BLaER1 treated with 17β-estradiol and CSF1 and Interleukin-3, amounts not matched to agents 10 nM and 100 nM (cell line): ENCODE data around the gene MPRIP.
A peak's percentile ranks its signal among the peaks of the same experiment; 100 is the strongest.
"Not testable (repeated sequence)": the region's sequence is repeated elsewhere in the genome, so short reads cannot be mapped to it uniquely, and the experiment has no call there.

Experiments
- H3K27ac ChIP-seq, 11 experiments: shearing (Covaris generic); formaldehyde crosslinking; 2 replicates each; pipeline ENCODE4 v1.8.1; 2022
- H3K27me3 ChIP-seq, 11 experiments: shearing (Covaris generic); formaldehyde crosslinking; 2 replicates each; pipeline ENCODE4 v1.8.1; 2022
- H3K36me3 ChIP-seq, 11 experiments: shearing (Covaris generic); formaldehyde crosslinking; 2 replicates each; pipeline ENCODE4 v1.8.1; 2022
- H3K4me1 ChIP-seq, 10 experiments: shearing (Covaris generic); formaldehyde crosslinking; 2 replicates each; pipeline ENCODE4 v1.8.1; 2022
- H3K4me2 ChIP-seq, 11 experiments: shearing (Covaris generic); formaldehyde crosslinking; 2 replicates each; pipeline ENCODE4 v1.8.1; 2022
- H3K4me3 ChIP-seq, 10 experiments: shearing (Covaris generic); formaldehyde crosslinking; 2 replicates each; pipeline ENCODE4 v1.8.1; 2022
- H3K9ac ChIP-seq, 11 experiments: shearing (Covaris generic); formaldehyde crosslinking; 2 replicates each; pipeline ENCODE4 v1.8.1; 2022
- H3K9me3 ChIP-seq, 11 experiments: shearing (Covaris generic); formaldehyde crosslinking; replicated peaks in 1 of 11; 2 replicates each; pipeline ENCODE4 v1.8.1; 2022
- H4K20me1 ChIP-seq, 11 experiments: shearing (Covaris generic); formaldehyde crosslinking; 2 replicates each; pipeline ENCODE4 v1.8.1; 2022
- Cebpa-rat ChIP-seq, 11 experiments: shearing (Covaris generic); IDR thresholded peaks; 2 replicates each; pipeline ENCODE4 v1.8.1; 2022

The MPRIP gene

DNA sequence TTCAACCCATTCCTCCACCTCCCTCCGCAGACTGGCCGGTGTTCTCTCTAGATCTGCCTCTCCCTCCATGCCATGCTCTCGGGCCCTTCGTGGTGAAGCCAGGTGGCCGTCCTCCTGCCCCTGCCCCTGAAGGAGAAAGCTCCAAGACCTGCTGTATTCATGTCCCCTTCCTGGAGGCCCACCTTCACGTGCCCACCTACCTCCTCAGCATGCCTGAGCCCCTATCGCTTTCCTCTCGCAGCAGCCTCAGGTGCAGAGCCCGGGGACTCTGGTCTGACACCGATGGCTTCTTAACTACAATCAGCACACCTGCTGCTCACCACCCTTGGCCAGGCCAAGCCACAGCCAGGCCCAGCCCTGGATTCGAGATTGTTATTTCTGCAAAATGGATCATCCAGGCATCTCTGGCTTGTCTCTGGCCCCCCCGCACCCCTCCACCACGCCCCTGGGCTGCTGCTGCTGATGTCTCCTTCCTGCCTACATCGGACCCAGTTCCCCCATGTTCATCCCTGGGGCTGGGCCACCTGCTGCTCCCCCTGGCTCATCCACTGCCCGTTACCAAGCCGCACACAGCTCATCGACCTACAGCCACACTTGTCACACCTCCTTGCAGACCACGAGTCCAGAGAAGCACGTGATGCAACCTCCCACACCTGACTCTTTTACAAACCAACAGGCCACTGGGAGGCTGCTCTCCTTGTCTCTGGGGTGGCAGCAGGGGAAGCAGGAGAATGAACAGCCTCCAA lies 37.8 kb upstream of the MPRIP start:
- no peak overlapping the region for H3K27ac ChIP-seq
- H3K4me3 ChIP-seq = no peak overlapping the region
- no peaks in the 10 kb centered on the region for H3K36me3 ChIP-seq
- H3K9me3 ChIP-seq = peaks cover 0 to 10% (median 0%) of the 10 kb centered on the region in 11 experiments; a peak in 3 of 22 replicates
- peaks cover 0 to 20% (median 0%) of the 10 kb centered on the region in 11 experiments; a peak in 2 of 22 replicates for H3K27me3 ChIP-seq
- peaks cover 0 to 14% (median 0%) of the 10 kb centered on the region in 11 experiments; a peak in 2 of 22 replicates for H4K20me1 ChIP-seq
- H3K4me2 ChIP-seq = peak overlapping the region in 9 of 11 experiments; percentile 44 to 74 (median 68); a peak in 18 of 22 replicates
- H3K9ac ChIP-seq = 0 out of 22 replicates have a peak overlapping the region, but pooled peaks of 2 of the 11 experiments have one; percentile 14 to 20
- peaks cover 2 to 82% (median 68%) of the 10 kb centered on the region in 10 experiments; a peak in 19 of 20 replicates for H3K4me1 ChIP-seq
- no peak for TF ChIP-seq Cebpa-rat (IDR thresholded peaks at IDR 0.05)

- not testable (repeated sequence) for H3K36me3 ChIP-seq, H3K4me3 ChIP-seq, H3K9me3 ChIP-seq, H3K27ac ChIP-seq
- 0 out of 22 replicates have a peak overlapping the region, but pooled peaks of 2 of the 11 experiments have one; percentile 14 to 20 for H3K9ac ChIP-seq
- H3K27me3 ChIP-seq = peaks cover 0 to 20% (median 0%) of the 10 kb centered on the region in 11 experiments; a peak in 2 of 22 replicates
- peak overlapping the region in 9 of 11 experiments; percentile 44 to 74 (median 68); a peak in 18 of 22 replicates for H3K4me2 ChIP-seq
- peaks cover 0 to 14% (median 0%) of the 10 kb centered on the region in 11 experiments; a peak in 2 of 22 replicates for H4K20me1 ChIP-seq
- peaks cover 0 to 89% (median 74%) of the 10 kb centered on the region in 10 experiments; a peak in 18 of 20 replicates for H3K4me1 ChIP-seq
Observed at GRCh38 chr17:17004997-17005614, 37.2 kb upstream of the MPRIP start.

- not testable (repeated sequence) for H3K9ac ChIP-seq, H3K4me3 ChIP-seq, H3K27ac ChIP-seq, H3K36me3 ChIP-seq, H3K9me3 ChIP-seq, H4K20me1 ChIP-seq
- Histone ChIP-seq H3K4me1 (peaks cover 5 to 77% (median 67%) of the 10 kb centered on the region in 10 experiments), H3K4me2 (peak overlapping the region in 7 of 11 experiments; percentile 6 to 58 (median 44); a peak in 7 of 22 replicates), H3K27me3 (peaks cover 0 to 22% (median 0%) of the 10 kb centered on the region in 11 experiments; a peak in 2 of 22 replicates)
Observed at GRCh38 chr17:17007891-17008290, 34.4 kb upstream of the MPRIP start.

- H4K20me1 ChIP-seq, H3K36me3 ChIP-seq, H3K9me3 ChIP-seq, H3K9ac ChIP-seq, H3K4me3 ChIP-seq: not testable (repeated sequence)
- peaks cover 0 to 23% (median 0%) of the 10 kb centered on the region in 11 experiments; a peak in 2 of 22 replicates for H3K27me3 ChIP-seq
- H3K4me2 ChIP-seq = peak overlapping the region in 10 of 11 experiments; percentile 16 to 58 (median 54); a peak in 19 of 22 replicates
- H3K4me1 ChIP-seq = peaks cover 5 to 76% (median 69%) of the 10 kb centered on the region in 10 experiments
- 0 out of 22 replicates have a peak overlapping the region, but pooled peaks of 1 of the 11 experiments have one; percentile 13 for H3K27ac ChIP-seq
Observed at GRCh38 chr17:17008621-17009397, 33.4 kb upstream of the MPRIP start.

- Histone ChIP-seq H3K4me2 (peak overlapping the region in 10 of 11 experiments; percentile 6 to 58 (median 54); a peak in 16 of 22 replicates), H3K4me1 (peaks cover 10 to 76% (median 68%) of the 10 kb centered on the region in 10 experiments), H3K27me3 (peaks cover 0 to 11% (median 0%) of the 10 kb centered on the region in 11 experiments; a peak in 2 of 22 replicates)
- H3K27ac ChIP-seq, H3K4me3 ChIP-seq, H3K9me3 ChIP-seq, H3K9ac ChIP-seq, H4K20me1 ChIP-seq, H3K36me3 ChIP-seq: not testable (repeated sequence)
Observed at GRCh38 chr17:17009972-17010371, 32.3 kb upstream of the MPRIP start.

DNA sequence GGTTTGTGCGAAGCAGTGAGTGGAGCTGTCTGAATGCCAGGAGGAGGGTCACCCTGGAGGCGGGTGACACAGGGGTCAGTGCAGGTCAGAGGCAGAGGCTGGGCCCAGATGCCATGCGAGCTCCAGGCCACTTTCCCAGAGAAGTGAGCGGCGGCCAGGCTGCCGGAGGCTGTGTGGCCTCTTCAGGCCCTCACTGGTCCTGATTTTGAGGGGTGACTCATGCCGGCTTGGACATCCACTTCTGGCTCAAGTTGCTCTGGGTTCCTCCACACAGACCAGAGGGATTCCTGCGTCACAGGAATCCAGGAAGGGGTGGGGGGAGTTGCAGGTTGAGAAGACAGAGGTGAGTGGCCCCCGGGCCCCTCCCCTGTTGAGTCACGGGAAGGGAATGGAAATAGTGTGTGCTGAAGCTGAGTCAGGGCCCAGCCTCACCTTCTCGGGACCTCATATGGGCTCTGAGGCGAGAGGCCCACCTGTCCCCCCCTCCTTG lies 31.7 kb upstream of the MPRIP start:
- H3K27ac ChIP-seq, H3K9ac ChIP-seq, H3K4me3 ChIP-seq, H3K36me3 ChIP-seq, H3K27me3 ChIP-seq, H4K20me1 ChIP-seq, H3K9me3 ChIP-seq: not testable (repeated sequence)
- peak overlapping the region; percentile 70 to 86 (median 80); a peak in 20 of 22 replicates for H3K4me2 ChIP-seq
- H3K4me1 ChIP-seq = peaks cover 16 to 76% (median 68%) of the 10 kb centered on the region in 10 experiments

GRCh38 chr17:17011043-17011907 lies 31.0 kb upstream of the MPRIP start:
- peak overlapping the region; percentile 70 to 86 (median 80) for H3K4me2 ChIP-seq

GRCh38 chr17:17013828-17014747 lies 28.2 kb upstream of the MPRIP start:
- H3K4me3 ChIP-seq, H3K36me3 ChIP-seq, H3K27ac ChIP-seq, H4K20me1 ChIP-seq, H3K9ac ChIP-seq, H3K9me3 ChIP-seq: not testable (repeated sequence)
- Histone ChIP-seq H3K4me1 (peaks cover 45 to 77% (median 70%) of the 10 kb centered on the region in 10 experiments), H3K27me3 (peaks cover 0 to 13% (median 0%) of the 10 kb centered on the region in 11 experiments; a peak in 4 of 22 replicates), H3K4me2 (peak overlapping the region in 9 of 11 experiments; percentile 10 to 91 (median 74); a peak in 11 of 22 replicates)

More at GRCh38 chr17:17011043-17011907, 31.0 kb upstream of the MPRIP start:
- H3K27me3 ChIP-seq, H4K20me1 ChIP-seq, H3K9me3 ChIP-seq, H3K36me3 ChIP-seq: not testable (repeated sequence)
- peak overlapping the region in 1 of 11 experiments; percentile 45; a peak in 1 of 22 replicates for H3K9ac ChIP-seq
- peaks cover 23 to 76% (median 69%) of the 10 kb centered on the region in 10 experiments for H3K4me1 ChIP-seq
- peak overlapping the region in 4 of 11 experiments; percentile 11 to 24 (median 16); a peak in 3 of 22 replicates for H3K27ac ChIP-seq
- peak overlapping the region in 1 of 10 experiments; percentile 47; a peak in 3 of 20 replicates for H3K4me3 ChIP-seq

- H3K9me3 ChIP-seq, H3K9ac ChIP-seq, H3K36me3 ChIP-seq, H3K27ac ChIP-seq, H4K20me1 ChIP-seq, H3K4me3 ChIP-seq: not testable (repeated sequence)
- Histone ChIP-seq H3K27me3 (peaks cover 0 to 13% (median 0%) of the 10 kb centered on the region in 11 experiments; a peak in 4 of 22 replicates), H3K4me2 (peak overlapping the region; percentile 10 to 91 (median 76); a peak in 16 of 22 replicates), H3K4me1 (peaks cover 45 to 72% (median 66%) of the 10 kb centered on the region in 10 experiments)
Observed at GRCh38 chr17:17014748-17015124, 27.5 kb upstream of the MPRIP start.
